ES-I3 (cell line): ENCODE data around the gene SIRPA.
"Not testable (repeated sequence)": the region's sequence is repeated elsewhere in the genome, so short reads cannot be mapped to it uniquely, and the experiment has no call there.

Experiments
- H3K36me3 ChIP-seq: 2 replicates; pipeline ENCODE4 v1.6.1; 2013; ENCODE audit warnings: mild to moderate bottlenecking, low read length, control low read depth, moderate library complexity; ENCODE audit not compliant: insufficient read depth
- H3K4me1 ChIP-seq: 2 replicates; pipeline ENCODE4 v1.6.1; 2013; ENCODE audit warnings: mild to moderate bottlenecking, control low read depth, low read length; ENCODE audit not compliant: insufficient read depth
- H3K9ac ChIP-seq: 2 replicates; pipeline ENCODE4 v1.6.1; 2013; ENCODE audit warnings: low read depth, mild to moderate bottlenecking, low read length, moderate library complexity
- H3K9me3 ChIP-seq: 2 replicates; pipeline ENCODE4 v1.6.1; 2013; ENCODE audit warnings: mild to moderate bottlenecking, low read length, moderate library complexity; ENCODE audit not compliant: control insufficient read depth, insufficient read depth

The SIRPA gene

GRCh38 chr20:1899241-1899525, 4.0 kb downstream of the SIRPA start:
- no peaks in the 10 kb centered on the region for H3K9me3 ChIP-seq
- no peak overlapping the region for H3K9ac ChIP-seq
- peaks cover 7% of the 10 kb centered on the region; the same call in 1 of the 2 replicates for H3K4me1 ChIP-seq
- no peaks in the 10 kb centered on the region for H3K36me3 ChIP-seq

DNA sequence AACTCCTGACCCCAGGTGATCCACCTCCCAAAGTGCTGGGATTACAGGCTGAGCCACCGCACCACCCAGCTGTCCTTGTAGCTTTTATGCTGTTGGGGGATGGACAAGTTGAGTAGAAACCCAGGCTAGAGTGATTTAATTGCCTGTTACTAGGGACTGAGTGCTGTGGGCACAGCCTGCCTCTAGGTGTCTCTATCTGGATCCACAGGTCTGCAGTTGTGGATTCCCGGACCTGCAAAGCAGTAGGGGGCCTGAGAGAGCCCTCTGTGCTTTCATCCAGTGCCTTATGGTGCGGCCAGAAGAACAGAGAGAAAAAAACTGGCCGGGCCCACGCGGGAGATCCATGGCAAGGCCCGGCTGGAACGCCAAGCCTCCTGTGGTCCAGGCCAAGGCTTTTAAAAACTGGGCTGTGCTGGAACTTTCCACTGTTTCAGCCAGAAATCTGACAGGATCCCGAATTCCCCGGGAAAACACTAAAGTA, 5.2 kb downstream of the SIRPA start:
- no peaks in the 10 kb centered on the region for H3K36me3 ChIP-seq
- no peaks in the 10 kb centered on the region for H3K9me3 ChIP-seq
- H3K9ac ChIP-seq: no peak overlapping the region

GRCh38 chr20:1901704-1902103, 6.5 kb downstream of the SIRPA start:
- no peaks in the 10 kb centered on the region for H3K36me3 ChIP-seq
- no peak overlapping the region for H3K9ac ChIP-seq
- H3K4me1 ChIP-seq: peaks cover 4% of the 10 kb centered on the region; the same call in 1 of the 2 replicates
- H3K9me3 ChIP-seq: no peaks in the 10 kb centered on the region

More for the DNA sequence above, 5.2 kb downstream of the SIRPA start:
- H3K4me1 ChIP-seq: peaks cover 7% of the 10 kb centered on the region; the same call in 1 of the 2 replicates

DNA sequence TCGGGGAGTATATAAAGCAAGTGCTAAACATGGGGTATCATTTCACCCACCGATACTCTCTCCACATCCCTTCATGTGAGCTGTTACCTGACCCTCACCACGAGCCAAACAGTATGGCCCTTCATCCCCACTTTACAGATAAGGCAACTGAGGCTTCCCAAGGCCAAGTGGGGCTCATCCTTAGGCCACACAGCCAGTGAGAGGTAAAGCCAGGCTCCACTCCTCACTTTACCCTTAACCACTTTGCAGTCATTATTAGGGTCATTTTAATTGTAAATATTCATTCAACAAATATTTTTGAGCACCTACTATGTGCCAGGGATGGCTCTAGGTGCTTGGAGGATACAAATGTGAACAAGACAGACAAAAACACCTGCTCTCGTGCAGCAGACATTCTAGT, 7.0 kb downstream of the SIRPA start:
- Histone ChIP-seq H3K36me3 (no peaks in the 10 kb centered on the region), H3K9me3 (no peaks in the 10 kb centered on the region), H3K9ac (no peak overlapping the region), H3K4me1 (peaks cover 4% of the 10 kb centered on the region; the same call in 1 of the 2 replicates)

DNA sequence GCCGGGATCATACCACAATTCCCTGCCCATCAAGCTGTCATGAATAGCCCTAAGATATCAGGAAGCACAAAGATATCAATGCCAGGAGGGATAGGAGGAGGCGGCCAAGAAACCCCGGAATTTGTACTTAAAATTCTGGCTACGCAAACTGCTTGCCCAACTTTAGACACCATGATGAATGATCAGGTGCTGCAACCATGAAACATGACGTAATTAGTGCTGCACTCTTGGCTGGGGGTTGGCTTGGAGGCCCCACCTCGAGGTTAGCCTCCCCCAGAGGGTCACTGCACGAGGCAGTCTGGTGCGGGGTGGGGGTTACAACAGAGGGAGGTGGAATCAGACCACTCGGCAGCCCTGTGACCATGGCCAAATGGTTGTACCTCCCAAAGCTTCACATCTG, 8.9 kb downstream of the SIRPA start:
- no peaks in the 10 kb centered on the region for H3K36me3 ChIP-seq
- H3K9ac ChIP-seq: no peak overlapping the region
- no peaks in the 10 kb centered on the region for H3K9me3 ChIP-seq

DNA sequence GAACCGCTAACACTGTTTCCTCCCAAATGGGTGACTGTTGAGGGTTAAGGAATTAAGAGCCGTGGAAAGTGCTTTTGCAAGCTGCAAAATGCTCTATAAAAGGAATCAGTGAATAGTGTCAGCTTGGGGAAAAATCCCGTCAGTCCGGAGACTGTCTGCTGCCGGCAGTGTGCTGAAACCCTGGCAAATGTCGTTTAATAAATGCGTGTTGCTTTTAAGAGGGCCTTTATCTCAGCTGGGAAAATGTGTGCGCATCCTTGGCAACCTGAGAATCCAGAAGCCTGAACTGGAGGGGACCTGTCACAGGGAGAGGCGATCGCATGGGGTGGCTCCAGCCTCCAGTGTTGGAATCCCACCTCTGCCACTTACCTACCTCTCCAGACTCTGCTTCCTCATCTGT, 9.8 kb downstream of the SIRPA start:
- Histone ChIP-seq H3K4me1 (no peaks in the 10 kb centered on the region), H3K9ac (no peak overlapping the region), H3K9me3 (no peaks in the 10 kb centered on the region), H3K36me3 (no peaks in the 10 kb centered on the region)

More for the DNA sequence above, 8.9 kb downstream of the SIRPA start:
- no peaks in the 10 kb centered on the region for H3K4me1 ChIP-seq

DNA sequence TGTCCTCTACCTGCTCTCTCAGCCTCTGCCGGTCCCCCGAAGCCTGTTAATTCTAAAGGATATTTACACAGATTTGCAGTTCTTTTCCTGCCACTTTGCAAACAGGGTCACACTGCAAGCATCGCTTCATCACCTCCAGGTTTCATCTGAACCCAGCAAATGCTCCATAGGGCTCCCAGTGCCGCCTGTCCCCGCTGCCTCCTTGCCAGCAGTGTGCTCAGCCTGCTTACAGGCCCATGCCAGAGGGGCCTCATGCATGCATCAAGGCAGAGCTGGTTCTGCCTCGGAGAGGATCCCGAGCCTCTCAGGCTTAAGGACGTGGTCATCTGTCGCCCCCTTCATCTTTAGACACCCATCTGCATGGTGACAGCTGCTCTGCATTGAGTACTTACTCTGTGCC, 10.5 kb downstream of the SIRPA start:
- Histone ChIP-seq H3K36me3 (no peaks in the 10 kb centered on the region), H3K9me3 (no peaks in the 10 kb centered on the region), H3K4me1 (no peaks in the 10 kb centered on the region), H3K9ac (no peak overlapping the region)

GRCh38 chr20:1906361-1907051, 11.3 kb downstream of the SIRPA start:
- Histone ChIP-seq H3K9ac (no peak overlapping the region), H3K9me3 (no peaks in the 10 kb centered on the region), H3K36me3 (no peaks in the 10 kb centered on the region), H3K4me1 (peaks cover 2% of the 10 kb centered on the region; the same call in 1 of the 2 replicates)

- peaks cover 5% of the 10 kb centered on the region; the same call in 1 of the 2 replicates for H3K4me1 ChIP-seq
- no peak overlapping the region for H3K9ac ChIP-seq
- no peaks in the 10 kb centered on the region for H3K36me3 ChIP-seq
- no peaks in the 10 kb centered on the region for H3K9me3 ChIP-seq
These were observed 12.4 kb downstream of the SIRPA start for GRCh38 chr20:1907586-1907985.

GRCh38 chr20:1908191-1908590, 13.0 kb downstream of the SIRPA start:
- peaks cover 5% of the 10 kb centered on the region; the same call in 1 of the 2 replicates for H3K4me1 ChIP-seq
- no peaks in the 10 kb centered on the region for H3K36me3 ChIP-seq
- no peak overlapping the region for H3K9ac ChIP-seq
- H3K9me3 ChIP-seq: no peaks in the 10 kb centered on the region

DNA sequence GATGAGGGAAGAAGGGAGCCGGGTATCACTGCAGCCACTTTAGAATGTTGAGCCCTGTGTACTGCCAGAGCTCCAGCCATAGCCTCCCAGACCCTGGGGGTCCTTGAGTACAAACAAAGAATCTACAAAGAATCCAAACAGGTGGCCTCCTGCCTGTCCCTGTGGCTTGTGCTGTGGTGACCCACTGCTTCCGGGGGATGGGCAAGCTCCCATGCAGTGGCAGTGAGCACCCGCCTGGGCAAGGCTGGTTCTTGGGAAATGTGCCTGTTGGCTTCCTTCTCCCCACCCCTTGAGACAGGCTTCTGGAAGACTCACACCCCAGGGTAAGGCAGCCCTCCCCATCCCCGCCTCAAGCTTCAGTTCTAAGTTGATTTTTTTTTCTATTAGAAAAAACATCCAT, 13.9 kb downstream of the SIRPA start:
- no peaks in the 10 kb centered on the region for H3K36me3 ChIP-seq
- H3K9me3 ChIP-seq: no peaks in the 10 kb centered on the region
- peaks cover 5% of the 10 kb centered on the region; the same call in 1 of the 2 replicates for H3K4me1 ChIP-seq
- H3K9ac ChIP-seq: no peak overlapping the region

- no peak overlapping the region for H3K9ac ChIP-seq
- H3K9me3 ChIP-seq: no peaks in the 10 kb centered on the region
- 0 out of 2 replicates have a peak, but pooled peaks cover under 1% of the 10 kb centered on the region for H3K36me3 ChIP-seq
- H3K4me1 ChIP-seq: peaks cover 5% of the 10 kb centered on the region; the same call in 1 of the 2 replicates
These were observed 16.3 kb downstream of the SIRPA start for GRCh38 chr20:1911536-1911935.

GRCh38 chr20:1912053-1912452, 16.8 kb downstream of the SIRPA start:
- Histone ChIP-seq H3K36me3 (0 out of 2 replicates have a peak, but pooled peaks cover 2% of the 10 kb centered on the region), H3K4me1 (peaks cover 5% of the 10 kb centered on the region; the same call in 1 of the 2 replicates), H3K9me3 (no peaks in the 10 kb centered on the region), H3K9ac (no peak overlapping the region)

GRCh38 chr20:1912646-1913045, 17.4 kb downstream of the SIRPA start:
- Histone ChIP-seq H3K9me3 (no peaks in the 10 kb centered on the region), H3K4me1 (peaks cover 5% of the 10 kb centered on the region; the same call in 1 of the 2 replicates), H3K9ac (no peak overlapping the region), H3K36me3 (0 out of 2 replicates have a peak, but pooled peaks cover 2% of the 10 kb centered on the region)

- not testable (repeated sequence) for H3K9ac ChIP-seq, H3K9me3 ChIP-seq, H3K36me3 ChIP-seq, H3K4me1 ChIP-seq
These were observed 20.0 kb downstream of the SIRPA start for GRCh38 chr20:1915233-1915632.
